Gastrocnemius medialis (tissue), 4 donors: ENCODE measurements around the gene INPP5J.

Source experiments
- CTCF ChIP-seq, 5 experiments: fragments of 450-650 bp in 3 of 5; fragments of 200-600 bp in 2 of 5; sonication (generic) in 2 of 5; IDR thresholded peaks in 4 of 5; conservative IDR thresholded peaks in 1 of 5; 1 replicate in 4 of 5; 2 replicates in 1 of 5; pipeline ENCODE4 v1.5.1; 2016 to 2019; ENCODE audit warnings: antibody characterized with exemption in 5 of 5, mild to moderate bottlenecking in 3 of 5, moderate library complexity in 3 of 5
- POLR2A ChIP-seq, 2 donors: fragments of 450-650 bp; IDR thresholded peaks; one replicate each; pipeline ENCODE4 v1.6.1; 2017; ENCODE audit warnings: antibody characterized with exemption in 2 of 2, mild to moderate bottlenecking in 2 of 2, moderate library complexity in 2 of 2

- TF ChIP-seq CTCF (IDR thresholded peaks at IDR 0.05 in 4 of 5, conservative IDR thresholded peaks at IDR 0.05 in 1 of 5), result no peak
- TF ChIP-seq POLR2A (IDR thresholded peaks at IDR 0.05), result no peak
Measured at GRCh38 chr22:31090217-31091085, 32.3 kb upstream of the INPP5J start.
